ENCODE measurements around the gene SNTG2.

Gene SNTG2

DNA sequence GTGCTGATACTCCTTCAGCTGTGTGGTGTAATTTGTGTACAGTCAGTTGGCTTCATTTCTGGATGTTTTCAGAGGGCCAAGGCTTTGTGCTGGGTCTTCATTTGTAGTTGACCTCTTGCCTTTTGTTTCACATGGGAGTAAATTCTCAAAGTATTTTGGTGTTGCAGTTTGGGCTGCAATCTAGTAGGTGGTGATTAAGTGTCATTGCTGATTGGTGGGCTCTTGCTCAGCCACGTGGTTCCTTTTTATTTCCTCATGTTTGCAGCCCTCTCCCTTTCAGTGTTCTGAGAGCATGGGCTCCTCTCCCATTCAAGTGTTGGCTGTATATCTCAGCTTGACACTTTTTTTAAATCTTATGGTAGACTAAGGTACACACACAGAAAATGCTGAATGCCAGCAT lies 96.8 kb downstream of the SNTG2 start:
- DNase-seq (ENCODE audit: low read depth in 2 of 3, low spot score in 1 of 3), result no peak

- no peak for DNase-seq (ENCODE audit: low read depth in 2 of 3, low spot score in 1 of 3)
Observed at GRCh38 chr2:1049691-1050090, 99.0 kb downstream of the SNTG2 start.

DNA sequence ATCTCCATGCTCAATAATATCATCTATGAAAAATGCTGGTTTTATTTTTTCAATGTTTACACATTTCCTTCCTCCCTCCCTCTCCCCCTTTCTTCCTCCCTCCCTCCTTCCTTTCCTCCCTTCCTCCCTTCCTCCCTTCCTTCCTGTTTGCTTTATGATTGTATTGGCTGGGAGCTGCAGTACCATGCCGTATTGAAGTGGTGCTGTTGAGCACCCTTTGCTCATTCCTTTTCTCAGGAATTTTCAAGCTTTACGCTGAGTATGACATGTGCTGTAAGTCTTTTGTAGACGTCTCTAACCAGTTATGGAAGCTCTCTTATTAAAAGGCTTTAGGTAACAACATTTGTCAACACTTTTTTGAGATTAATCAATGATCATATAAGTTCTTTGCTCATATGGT lies 100.4 kb downstream of the SNTG2 start:
- DNase-seq (ENCODE audit: low read depth in 2 of 3, low spot score in 1 of 3), result no peak

GRCh38 chr2:1052771-1053191 lies 102.1 kb downstream of the SNTG2 start:
- DNase-seq (ENCODE audit: low read depth in 2 of 3, low spot score in 1 of 3), result no peak

GRCh38 chr2:1053786-1054185 lies 103.1 kb downstream of the SNTG2 start:
- DNase-seq (ENCODE audit: low read depth in 2 of 3, low spot score in 1 of 3), result no peak

DNA sequence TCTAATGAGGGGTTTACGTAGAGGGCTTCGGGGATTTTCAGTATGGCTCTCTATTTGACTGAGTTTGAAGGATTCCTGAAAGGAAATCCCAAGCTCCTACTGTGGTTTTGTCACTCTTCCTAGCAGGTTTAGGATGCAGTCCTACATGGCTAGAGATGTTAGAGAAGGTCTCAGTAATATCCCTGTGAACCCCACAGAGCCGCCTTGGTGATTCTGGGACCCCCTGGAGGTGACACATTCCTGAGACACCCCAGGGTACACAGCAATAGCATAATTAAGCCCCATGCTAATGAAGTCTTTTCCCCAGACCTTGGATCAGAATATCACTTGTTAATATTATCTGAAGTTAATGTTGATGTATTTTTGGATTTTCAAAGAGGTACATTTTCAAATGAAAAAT lies 103.8 kb downstream of the SNTG2 start:
- no peak for DNase-seq (ENCODE audit: low read depth in 2 of 3, low spot score in 1 of 3)

DNA sequence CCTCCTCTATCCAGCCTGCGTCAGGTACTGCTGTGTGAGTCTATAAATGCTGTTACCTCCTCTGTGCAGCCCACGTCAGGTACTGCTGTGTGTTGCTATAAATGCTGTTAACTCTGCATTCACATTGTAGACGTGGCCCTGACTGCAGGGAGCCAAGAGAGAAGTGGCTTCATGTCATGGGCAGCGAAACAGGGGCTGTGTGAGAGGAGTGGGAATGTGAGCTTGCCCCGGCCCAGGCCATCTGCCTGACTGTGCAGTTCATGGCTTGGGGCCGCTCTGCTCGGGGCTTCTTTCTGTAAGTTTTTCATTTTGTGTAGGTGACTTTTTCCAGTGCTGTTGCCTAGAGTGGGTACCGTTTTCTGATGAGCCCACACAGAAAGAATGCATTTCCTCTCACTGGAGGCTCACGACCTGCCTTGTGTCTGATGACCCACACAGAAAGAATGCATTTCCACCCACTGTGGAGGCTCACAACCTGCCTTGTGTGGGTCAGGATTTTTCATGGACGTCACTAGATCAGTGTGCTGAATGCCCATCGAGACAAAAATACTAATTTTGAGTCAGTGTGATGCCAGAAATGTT lies 104.5 kb downstream of the SNTG2 start:
- DNase-seq (ENCODE audit: low read depth in 2 of 3, low spot score in 1 of 3), result no peak

DNA sequence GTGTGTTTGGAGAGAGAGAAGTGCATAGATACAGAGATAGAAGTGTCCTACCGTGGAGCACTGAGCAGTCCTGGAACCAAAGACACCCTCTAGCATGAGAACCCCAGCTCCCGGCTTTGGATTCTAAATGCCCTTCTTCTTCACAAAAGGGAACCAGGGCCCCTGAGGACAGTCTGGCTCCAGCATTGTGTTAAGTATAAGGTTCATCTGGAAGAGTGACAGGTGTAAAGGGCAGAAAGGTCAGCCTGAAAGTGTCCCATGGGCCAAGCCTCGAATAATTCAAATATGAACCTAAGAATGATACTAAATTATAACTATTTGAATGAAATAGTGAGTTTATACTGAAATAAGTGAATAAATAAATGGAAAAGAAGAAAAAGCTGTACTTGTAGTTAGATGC lies 109.7 kb downstream of the SNTG2 start:
- DNase-seq (ENCODE audit: low read depth in 2 of 3, low spot score in 1 of 3), result no peak

DNA sequence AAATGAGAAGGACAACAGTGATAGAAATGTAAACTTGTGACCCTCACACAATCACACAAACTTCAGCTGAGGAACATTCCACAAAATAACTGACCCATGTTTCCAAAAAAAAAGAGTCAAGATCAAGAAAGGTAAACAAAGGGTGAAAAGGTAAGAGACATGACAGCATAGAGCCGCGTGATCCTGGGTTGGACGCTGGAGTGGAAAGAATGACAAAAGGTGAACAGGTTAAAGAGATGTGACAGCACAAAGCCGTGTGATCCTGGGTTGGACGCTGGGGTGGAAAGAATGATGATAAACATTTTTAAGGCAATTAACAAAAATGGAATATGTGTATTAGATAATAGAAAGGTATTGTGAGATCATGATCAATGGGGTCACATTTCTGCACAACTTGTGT lies 110.3 kb downstream of the SNTG2 start:
- no peak for DNase-seq (ENCODE audit: low read depth in 2 of 3, low spot score in 1 of 3)

- DNase-seq (ENCODE audit: low read depth in 2 of 3, low spot score in 1 of 3), result no peak
Observed at GRCh38 chr2:1068241-1068640, 117.6 kb downstream of the SNTG2 start.

- DNase-seq (ENCODE audit: low read depth in 2 of 3, low spot score in 1 of 3), result no peak
Observed at GRCh38 chr2:1068822-1069221, 118.2 kb downstream of the SNTG2 start.

DNA sequence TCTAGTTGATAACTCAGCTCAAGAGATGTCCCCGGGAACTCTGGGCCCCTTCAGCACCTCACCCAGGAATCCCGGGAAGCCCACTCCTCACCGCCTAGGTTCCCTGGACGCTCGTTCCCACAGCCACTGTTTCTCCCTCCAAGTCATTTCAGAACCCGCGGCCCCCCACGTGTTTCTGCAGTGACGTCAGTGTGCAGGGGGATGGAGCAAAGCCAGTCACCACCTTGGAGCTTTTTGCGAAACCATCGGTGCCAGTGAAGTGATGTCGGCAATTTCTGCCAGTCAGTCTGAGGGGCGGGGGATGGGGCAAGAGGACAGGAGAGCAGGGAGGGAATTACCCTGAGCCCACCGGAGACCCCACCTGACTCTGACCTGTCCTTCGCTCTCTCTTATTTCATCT lies 119.2 kb downstream of the SNTG2 start:
- DNase-seq (ENCODE audit: low read depth in 2 of 3, low spot score in 1 of 3), result no peak

DNA sequence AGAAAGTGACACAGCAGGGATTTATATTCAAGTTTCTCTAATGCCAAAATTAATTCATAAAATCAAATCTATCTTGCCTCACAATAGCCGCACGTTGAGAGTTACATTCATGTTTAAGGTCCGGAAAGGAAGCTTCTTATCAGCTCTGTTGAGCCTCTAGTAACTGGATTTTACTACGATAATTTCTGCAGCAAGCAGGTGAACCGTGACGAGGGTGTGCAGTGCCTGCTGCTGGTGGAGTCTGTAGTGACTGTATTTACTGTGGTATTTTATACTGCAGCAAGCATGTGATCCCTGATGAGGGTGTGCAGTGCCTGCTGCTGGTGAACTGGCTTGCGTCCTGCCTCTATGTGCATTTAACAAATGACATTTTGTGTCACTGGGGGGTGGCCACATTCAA lies 120.0 kb downstream of the SNTG2 start:
- DNase-seq (ENCODE audit: low read depth in 2 of 3, low spot score in 1 of 3), result no peak

DNA sequence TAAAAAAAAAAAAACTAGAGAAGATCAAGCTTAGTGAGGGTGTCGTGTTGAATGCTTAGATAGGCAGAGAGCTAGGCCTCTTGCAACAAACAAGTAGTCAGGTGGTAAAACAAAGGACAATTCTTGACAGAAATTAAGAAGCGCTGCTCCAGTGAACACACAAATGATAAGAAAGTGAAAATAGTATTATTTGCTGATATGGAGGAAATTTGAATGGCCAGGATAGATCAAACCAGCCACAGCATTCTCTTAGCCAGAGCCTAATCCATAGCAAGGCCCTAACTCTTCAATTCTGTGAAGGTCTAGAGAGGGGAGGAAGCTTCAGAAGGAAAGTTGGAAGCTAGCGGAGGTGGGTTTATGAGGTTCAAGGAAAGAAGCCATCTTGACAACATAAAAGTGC lies 121.0 kb downstream of the SNTG2 start:
- DNase-seq (ENCODE audit: low read depth in 2 of 3, low spot score in 1 of 3), result no peak

GRCh38 chr2:1072250-1072649 lies 121.6 kb downstream of the SNTG2 start:
- no peak for DNase-seq (ENCODE audit: low read depth in 2 of 3, low spot score in 1 of 3)

DNA sequence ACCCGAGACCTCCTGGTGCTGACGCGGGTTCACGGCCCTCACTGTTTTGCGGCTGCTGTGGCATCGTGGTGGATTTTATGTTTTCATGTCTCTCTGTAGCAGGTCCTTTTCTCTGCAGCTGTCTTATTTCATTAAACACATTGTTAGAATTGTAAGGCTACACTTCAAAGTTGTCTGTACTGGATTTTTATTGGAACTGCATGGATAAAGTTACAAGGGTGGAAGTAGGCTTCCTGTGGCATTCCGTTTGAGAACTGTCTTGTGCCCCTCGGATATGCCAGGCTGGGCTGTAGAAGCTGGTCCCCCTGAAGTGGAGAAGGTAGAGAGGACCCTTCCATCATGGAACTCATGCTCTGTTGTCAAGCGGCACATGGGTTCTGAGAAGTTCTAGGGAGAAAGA lies 127.3 kb downstream of the SNTG2 start:
- DNase-seq (ENCODE audit: low read depth in 2 of 3, low spot score in 1 of 3), result no peak

DNA sequence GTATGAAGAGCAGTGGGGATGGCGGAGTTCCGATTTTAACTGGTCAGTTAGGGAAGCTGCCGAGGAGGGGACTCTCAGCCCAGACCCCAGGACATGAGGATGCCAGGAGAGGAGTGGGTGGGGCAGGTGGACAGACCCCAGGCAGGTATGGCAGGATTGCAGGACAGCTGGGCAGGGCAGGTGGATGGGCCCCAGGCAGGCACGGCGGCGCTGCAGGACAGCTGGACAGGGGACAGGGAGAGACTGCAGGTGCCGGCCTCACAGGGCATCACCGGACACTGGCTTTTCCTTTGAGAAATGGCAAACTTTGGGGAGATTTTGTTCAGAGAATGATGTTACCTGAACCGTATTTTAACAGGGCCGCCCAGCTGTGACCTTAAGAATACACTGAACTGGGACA lies 127.7 kb downstream of the SNTG2 start:
- no peak for DNase-seq (ENCODE audit: low read depth in 2 of 3, low spot score in 1 of 3)

DNA sequence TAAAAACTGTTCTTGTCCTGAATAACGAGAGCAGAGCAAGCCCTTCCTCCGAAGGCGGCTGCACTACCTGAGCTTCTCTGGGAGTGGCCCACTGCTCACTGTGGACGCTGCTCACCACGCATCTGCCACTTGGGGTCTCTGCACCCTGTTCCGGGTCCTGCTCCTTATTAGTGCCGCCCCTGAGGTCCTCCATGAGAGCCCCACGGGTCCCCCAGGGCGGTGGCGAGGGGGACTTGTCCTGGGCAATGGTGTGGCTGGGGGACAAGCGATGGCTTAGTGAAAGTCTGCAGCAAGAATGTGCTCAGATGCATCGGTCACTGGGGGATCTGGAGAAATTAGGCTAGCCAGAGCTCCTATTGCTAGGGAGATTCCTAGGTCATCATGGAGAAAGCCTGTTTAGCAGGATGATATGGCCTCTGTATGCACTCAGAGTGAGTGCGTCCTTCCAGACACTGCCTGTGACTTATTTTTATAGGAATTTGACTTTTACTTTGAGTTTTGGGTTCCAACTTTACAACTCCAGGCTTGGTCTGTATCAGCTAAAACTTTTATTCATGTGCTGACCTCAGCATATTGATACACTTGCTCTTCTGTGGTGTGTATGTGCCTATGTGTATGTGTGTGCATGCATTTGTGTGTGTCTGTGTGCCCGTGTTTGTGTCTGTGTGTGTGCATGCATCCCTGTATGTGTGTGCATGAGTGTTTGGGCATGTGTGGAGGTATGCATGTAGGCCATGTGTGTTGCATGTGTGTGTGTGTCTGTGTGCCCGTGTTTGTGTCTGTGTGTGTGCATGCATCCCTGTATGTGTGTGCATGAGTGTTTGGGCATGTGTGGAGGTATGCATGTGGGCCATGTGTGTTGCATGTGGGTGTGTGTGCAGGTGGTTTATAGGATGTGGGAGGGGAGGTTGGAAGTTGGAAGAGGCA lies 129.5 kb downstream of the SNTG2 start:
- DNase-seq (ENCODE audit: low read depth in 2 of 3, low spot score in 1 of 3), result no peak

DNA sequence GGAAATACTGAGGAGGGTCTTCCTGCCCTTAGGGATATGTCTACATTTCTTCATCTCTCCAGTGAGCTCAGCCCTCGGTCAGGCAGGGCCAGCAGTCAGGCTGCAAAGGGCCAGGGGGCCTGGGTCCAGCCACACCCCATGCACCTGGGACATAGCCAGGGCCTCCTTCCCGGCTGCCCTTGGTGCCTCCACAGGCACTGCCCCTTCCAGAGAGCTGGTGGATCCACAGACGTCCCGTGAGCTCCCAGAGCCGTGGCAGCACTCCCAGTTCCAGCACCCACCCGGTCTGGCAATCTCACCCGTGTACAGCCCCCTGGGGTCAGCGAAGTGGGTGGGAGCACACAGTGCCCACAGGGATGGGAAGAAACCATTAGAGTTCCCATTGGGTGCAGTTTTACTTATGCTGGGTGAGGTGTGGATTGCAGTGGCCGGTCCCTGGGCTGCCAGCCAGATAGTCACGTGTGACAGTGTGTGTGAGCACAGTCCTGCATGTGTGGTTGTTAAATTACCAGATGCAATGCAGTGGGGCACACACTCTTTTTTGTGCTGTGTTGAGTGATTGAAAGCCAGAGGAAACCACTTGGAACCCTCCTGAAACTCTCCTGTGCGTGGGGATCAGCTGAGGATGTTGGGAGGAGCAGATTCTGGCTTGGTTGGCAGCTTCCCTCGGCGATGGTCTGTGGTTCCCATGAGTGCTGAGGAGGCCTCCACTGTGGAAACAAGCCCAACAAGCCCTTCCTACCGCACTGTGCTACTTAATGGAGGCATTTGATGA lies 131.0 kb downstream of the SNTG2 start:
- DNase-seq (ENCODE audit: low read depth in 2 of 3, low spot score in 1 of 3), result no peak

- DNase-seq (ENCODE audit: low read depth in 2 of 3, low spot score in 1 of 3), result no peak
Observed at GRCh38 chr2:1082456-1083205, 132.0 kb downstream of the SNTG2 start.

- DNase-seq (ENCODE audit: low read depth in 2 of 3, low spot score in 1 of 3), result no peak
Observed at GRCh38 chr2:1088192-1088860, 137.7 kb downstream of the SNTG2 start.

Measured in stimulated activated CD4-positive, alpha-beta T cell treated with anti-CD3 and anti-CD28 coated beads, Interleukin-12 subunit alpha, Interleukin-12 subunit beta, amount 100 ng/mL, for 48 hours (primary cell).